ENCODE measurements around the gene PPP1R12B. TPM values are rescaled to one million over a fixed set of nuclear protein-coding genes. Genes with fewer than 3 reads are reported as not detected.

Gene PPP1R12B
- 23.0 and 24.4 TPM in 2 replicates for total RNA-seq (2014; rRNA removed; shearing (Covaris generic))

- Histone ChIP-seq H3K4me1 (replicated peaks) (peaks cover 7% of the 10 kb centered on the region; the same call in 1 of the 2 replicates), H3K27me3 (replicated peaks) (no peaks in the 10 kb centered on the region), H3K9me3 (replicated peaks) (no peaks in the 10 kb centered on the region), H3K4me3 (peak within 1 kb of the TSS; percentile 76), H3K36me3 (peaks cover 4% of the 10 kb centered on the region), H3K27ac (peak within 1 kb of the TSS; percentile 64)
- peak; percentile 96 to 98 for DNase-seq (ENCODE audit: low read depth in 1 of 2, low spot score in 2 of 2)
These were observed at the start of gene PPP1R12B for GRCh38 chr1:202348509-202349205. TSS of gene PPP1R12B (plus strand) at chr1:202348699. CDS start at chr1:202348852, 153 bp downstream.

DNA sequence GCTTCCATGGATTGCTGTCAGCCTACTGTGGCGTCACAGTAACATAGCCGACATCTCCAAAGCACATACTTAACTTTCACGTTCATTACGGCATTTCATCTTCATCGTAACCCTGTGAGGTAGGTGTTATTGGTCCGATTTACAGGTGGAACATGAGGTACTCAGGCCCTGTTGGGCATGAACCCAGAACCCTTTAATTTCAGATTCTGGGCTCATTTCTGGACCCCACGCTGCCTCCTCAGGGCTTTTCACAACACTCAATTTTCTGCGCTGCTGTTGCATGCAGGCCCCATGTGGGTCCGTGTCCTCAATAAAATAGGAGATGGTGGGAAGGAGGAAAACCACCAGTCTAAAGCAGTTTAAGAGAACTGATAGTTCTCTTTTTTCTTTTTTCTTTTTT lies 46.3 kb upstream of the PPP1R12B start:
- Histone ChIP-seq H3K27me3 (replicated peaks) (no peaks in the 10 kb centered on the region), H3K9me3 (replicated peaks) (no peaks in the 10 kb centered on the region), H3K4me1 (replicated peaks) (no peaks in the 10 kb centered on the region), H3K4me3 (no peak overlapping the region), H3K36me3 (no peaks in the 10 kb centered on the region), H3K27ac (no peak overlapping the region)
- DNase-seq (ENCODE audit: low read depth in 1 of 2, low spot score in 2 of 2): no peak

- H3K36me3 ChIP-seq: no peaks in the 10 kb centered on the region
- no peaks in the 10 kb centered on the region for H3K9me3 ChIP-seq (replicated peaks)
- H3K27ac ChIP-seq: no peak overlapping the region
- no peak overlapping the region for H3K4me3 ChIP-seq
- H3K27me3 ChIP-seq (replicated peaks): no peaks in the 10 kb centered on the region
- H3K4me1 ChIP-seq (replicated peaks): no peaks in the 10 kb centered on the region
- no peak for DNase-seq (ENCODE audit: low read depth in 1 of 2, low spot score in 2 of 2)
These were observed 44.1 kb upstream of the PPP1R12B start for GRCh38 chr1:202304375-202304774.

- Histone ChIP-seq H3K27me3 (replicated peaks) (no peaks in the 10 kb centered on the region), H3K36me3 (no peaks in the 10 kb centered on the region), H3K4me1 (replicated peaks) (no peaks in the 10 kb centered on the region), H3K4me3 (no peak overlapping the region), H3K27ac (no peak overlapping the region), H3K9me3 (replicated peaks) (no peaks in the 10 kb centered on the region)
- no peak for DNase-seq (ENCODE audit: low read depth in 1 of 2, low spot score in 2 of 2)
These were observed 43.3 kb upstream of the PPP1R12B start for GRCh38 chr1:202305168-202305567.

- no peaks in the 10 kb centered on the region for H3K36me3 ChIP-seq
- H3K4me1 ChIP-seq (replicated peaks): peaks cover 1% of the 10 kb centered on the region
- no peak overlapping the region for H3K27ac ChIP-seq
- H3K9me3 ChIP-seq (replicated peaks): no peaks in the 10 kb centered on the region
- H3K4me3 ChIP-seq: no peak overlapping the region
- no peak for DNase-seq (ENCODE audit: low read depth in 1 of 2, low spot score in 2 of 2)
- H3K27me3 ChIP-seq (replicated peaks): no peaks in the 10 kb centered on the region
These were observed 41.8 kb upstream of the PPP1R12B start for GRCh38 chr1:202306535-202307345.

DNA sequence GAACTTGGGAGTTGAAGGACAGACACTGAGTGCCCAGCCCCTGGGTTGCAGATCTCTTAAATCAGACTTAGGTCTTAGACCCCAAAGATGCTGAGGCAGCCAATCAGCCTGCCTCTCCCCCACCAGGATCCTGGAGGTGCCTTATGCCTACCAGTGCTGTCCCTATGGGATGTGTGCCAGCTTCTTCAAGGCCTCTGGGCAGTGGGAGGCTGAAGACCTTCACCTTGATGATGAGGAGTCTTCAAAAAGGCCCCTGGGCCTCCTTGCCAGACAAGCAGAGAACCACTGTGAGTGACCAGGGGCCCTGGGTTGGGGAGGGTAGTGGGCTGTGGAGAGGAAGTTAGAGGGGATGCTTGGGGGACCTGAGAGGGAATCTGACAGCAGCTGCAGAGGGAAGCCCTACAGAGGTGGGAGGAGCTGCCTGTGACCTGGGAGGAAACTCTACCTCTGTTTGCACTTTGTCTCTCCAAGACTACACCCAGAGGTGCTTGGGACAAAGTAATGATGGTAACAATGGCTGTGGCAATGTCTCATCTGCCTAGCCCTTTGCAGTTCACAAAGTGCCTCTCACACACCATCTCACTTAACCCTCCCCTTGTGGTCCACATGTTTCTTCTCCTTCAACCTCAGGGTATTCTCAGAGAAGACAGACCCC lies 38.3 kb upstream of the PPP1R12B start:
- H3K36me3 ChIP-seq: no peaks in the 10 kb centered on the region
- no peaks in the 10 kb centered on the region for H3K9me3 ChIP-seq (replicated peaks)
- DNase-seq (ENCODE audit: low read depth in 1 of 2, low spot score in 2 of 2): no peak
- H3K4me1 ChIP-seq (replicated peaks): peaks cover 7% of the 10 kb centered on the region
- H3K4me3 ChIP-seq: no peak overlapping the region
- H3K27ac ChIP-seq: no peak overlapping the region
- H3K27me3 ChIP-seq (replicated peaks): no peaks in the 10 kb centered on the region

GRCh38 chr1:202310746-202311145 lies 37.8 kb upstream of the PPP1R12B start:
- peaks cover 7% of the 10 kb centered on the region for H3K4me1 ChIP-seq (replicated peaks)
- H3K4me3 ChIP-seq: no peak overlapping the region
- no peaks in the 10 kb centered on the region for H3K36me3 ChIP-seq
- H3K9me3 ChIP-seq (replicated peaks): no peaks in the 10 kb centered on the region
- DNase-seq (ENCODE audit: low read depth in 1 of 2, low spot score in 2 of 2): no peak
- no peak overlapping the region for H3K27ac ChIP-seq
- no peaks in the 10 kb centered on the region for H3K27me3 ChIP-seq (replicated peaks)

DNA sequence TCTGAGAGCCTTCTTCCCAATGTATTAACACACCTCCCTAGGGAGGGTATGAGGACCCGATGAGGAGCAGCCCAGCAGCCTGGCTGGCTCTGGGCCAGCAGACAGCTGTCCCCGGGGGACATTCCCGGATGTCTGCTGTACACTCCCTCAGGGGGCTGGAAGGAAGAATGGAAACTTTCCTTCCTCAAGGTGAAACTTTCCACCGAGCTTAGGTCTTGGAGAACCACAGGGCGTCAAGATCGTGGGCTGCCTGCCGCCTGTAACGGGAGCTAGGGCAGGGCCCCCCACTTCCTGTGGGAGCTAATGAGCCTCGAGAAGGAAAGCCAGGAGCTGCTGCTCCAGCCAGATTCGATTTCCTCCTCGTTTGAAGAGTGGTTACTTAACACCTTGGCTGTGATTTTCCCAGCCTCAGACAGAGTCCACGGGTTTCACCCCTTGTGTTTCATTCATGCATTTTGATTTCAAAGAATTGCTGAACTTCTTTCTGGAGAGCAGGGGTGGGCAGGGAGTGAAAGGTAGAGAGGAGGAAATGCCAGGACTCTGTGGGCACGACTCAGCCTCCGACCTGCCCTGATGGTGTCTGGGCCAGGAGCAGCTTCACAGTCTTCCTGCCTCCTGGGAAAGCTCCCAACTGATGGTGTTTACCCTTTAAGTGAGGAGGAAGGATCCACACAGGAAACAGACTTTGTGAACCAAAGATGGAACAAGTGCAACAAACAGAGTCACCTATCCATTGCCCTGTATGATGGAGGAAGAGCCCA lies 36.4 kb upstream of the PPP1R12B start:
- H3K36me3 ChIP-seq: no peaks in the 10 kb centered on the region
- H3K9me3 ChIP-seq (replicated peaks): no peaks in the 10 kb centered on the region
- no peak for DNase-seq (ENCODE audit: low read depth in 1 of 2, low spot score in 2 of 2)
- H3K4me1 ChIP-seq (replicated peaks): peaks cover 7% of the 10 kb centered on the region
- H3K4me3 ChIP-seq: no peak overlapping the region
- no peak overlapping the region for H3K27ac ChIP-seq
- no peaks in the 10 kb centered on the region for H3K27me3 ChIP-seq (replicated peaks)

GRCh38 chr1:202315576-202316168 lies 32.8 kb upstream of the PPP1R12B start:
- Histone ChIP-seq H3K27ac (no peak overlapping the region), H3K9me3 (replicated peaks) (no peaks in the 10 kb centered on the region), H3K4me3 (no peak overlapping the region), H3K36me3 (no peaks in the 10 kb centered on the region), H3K27me3 (replicated peaks) (no peaks in the 10 kb centered on the region), H3K4me1 (replicated peaks) (peaks cover 7% of the 10 kb centered on the region)
- DNase-seq (ENCODE audit: low read depth in 1 of 2, low spot score in 2 of 2): peak; percentile 61 to 77

DNA sequence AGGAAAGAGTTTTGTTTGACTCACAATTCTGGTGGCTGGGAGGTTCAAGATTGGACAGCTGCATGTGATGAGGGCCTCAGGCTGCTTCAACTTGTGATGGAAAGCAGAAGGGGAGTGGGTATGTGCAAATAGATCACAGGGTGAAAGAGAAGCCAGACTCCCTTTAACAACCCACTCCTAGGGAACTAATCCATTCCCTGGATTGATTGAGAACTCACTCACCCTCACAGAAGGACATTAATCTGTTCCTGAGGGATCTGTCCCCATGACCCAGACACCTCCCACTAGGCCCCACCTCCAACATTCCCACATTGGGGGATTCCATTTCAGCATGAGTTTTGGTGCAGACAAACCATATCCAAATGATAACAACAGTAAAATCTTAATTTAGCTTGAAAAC lies 32.3 kb upstream of the PPP1R12B start:
- Histone ChIP-seq H3K9me3 (replicated peaks) (no peaks in the 10 kb centered on the region), H3K36me3 (no peaks in the 10 kb centered on the region), H3K4me1 (replicated peaks) (peaks cover 7% of the 10 kb centered on the region), H3K27ac (no peak overlapping the region), H3K4me3 (no peak overlapping the region), H3K27me3 (replicated peaks) (no peaks in the 10 kb centered on the region)
- no peak for DNase-seq (ENCODE audit: low read depth in 1 of 2, low spot score in 2 of 2)

DNA sequence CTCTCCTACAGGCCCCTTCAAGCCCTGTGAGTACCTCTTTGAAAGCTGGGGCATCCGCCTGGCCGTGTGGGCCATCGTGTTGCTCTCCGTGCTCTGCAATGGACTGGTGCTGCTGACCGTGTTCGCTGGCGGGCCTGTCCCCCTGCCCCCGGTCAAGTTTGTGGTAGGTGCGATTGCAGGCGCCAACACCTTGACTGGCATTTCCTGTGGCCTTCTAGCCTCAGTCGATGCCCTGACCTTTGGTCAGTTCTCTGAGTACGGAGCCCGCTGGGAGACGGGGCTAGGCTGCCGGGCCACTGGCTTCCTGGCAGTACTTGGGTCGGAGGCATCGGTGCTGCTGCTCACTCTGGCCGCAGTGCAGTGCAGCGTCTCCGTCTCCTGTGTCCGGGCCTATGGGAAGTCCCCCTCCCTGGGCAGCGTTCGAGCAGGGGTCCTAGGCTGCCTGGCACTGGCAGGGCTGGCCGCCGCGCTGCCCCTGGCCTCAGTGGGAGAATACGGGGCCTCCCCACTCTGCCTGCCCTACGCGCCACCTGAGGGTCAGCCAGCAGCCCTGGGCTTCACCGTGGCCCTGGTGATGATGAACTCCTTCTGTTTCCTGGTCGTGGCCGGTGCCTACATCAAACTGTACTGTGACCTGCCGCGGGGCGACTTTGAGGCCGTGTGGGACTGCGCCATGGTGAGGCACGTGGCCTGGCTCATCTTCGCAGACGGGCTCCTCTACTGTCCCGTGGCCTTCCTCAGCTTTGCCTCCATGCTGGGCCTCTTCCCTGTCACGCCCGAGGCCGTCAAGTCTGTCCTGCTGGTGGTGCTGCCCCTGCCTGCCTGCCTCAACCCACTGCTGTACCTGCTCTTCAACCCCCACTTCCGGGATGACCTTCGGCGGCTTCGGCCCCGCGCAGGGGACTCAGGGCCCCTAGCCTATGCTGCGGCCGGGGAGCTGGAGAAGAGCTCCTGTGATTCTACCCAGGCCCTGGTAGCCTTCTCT lies 30.3 kb upstream of the PPP1R12B start:
- H3K36me3 ChIP-seq: no peaks in the 10 kb centered on the region
- H3K27ac ChIP-seq: no peak overlapping the region
- H3K9me3 ChIP-seq (replicated peaks): no peaks in the 10 kb centered on the region
- no peak overlapping the region for H3K4me3 ChIP-seq
- no peaks in the 10 kb centered on the region for H3K27me3 ChIP-seq (replicated peaks)
- DNase-seq (ENCODE audit: low read depth in 1 of 2, low spot score in 2 of 2): no peak
- no peaks in the 10 kb centered on the region for H3K4me1 ChIP-seq (replicated peaks)

- no peaks in the 10 kb centered on the region for H3K36me3 ChIP-seq
- DNase-seq (ENCODE audit: low read depth in 1 of 2, low spot score in 2 of 2): no peak
- no peaks in the 10 kb centered on the region for H3K4me1 ChIP-seq (replicated peaks)
- H3K4me3 ChIP-seq: no peak overlapping the region
- H3K27me3 ChIP-seq (replicated peaks): no peaks in the 10 kb centered on the region
- H3K27ac ChIP-seq: no peak overlapping the region
- no peaks in the 10 kb centered on the region for H3K9me3 ChIP-seq (replicated peaks)
These were observed 29.0 kb upstream of the PPP1R12B start for GRCh38 chr1:202319381-202320080.
